Activated CD8-positive, alpha-beta memory T cell treated with anti-CD3 and anti-CD28 coated beads, Interleukin-2, amount 50 U/mL, for 1 hour (primary cell): ENCODE measurements around the gene MRPS23.

ENCODE experiments used
- DNase-seq: peaks from one replicate; pipeline ENCODE4 v3.0.0-alpha.2; 2020; ENCODE audit errors: extremely low read depth

The MRPS23 gene

GRCh38 chr17:57849874-57850754 lies at the start of gene MRPS23:
Gene MRPS23 (minus strand): TSS chr17:57850044. CDS start chr17:57850010, 34 bp downstream.
- DNase-seq = peak; percentile 92

GRCh38 chr17:57899391-57899790 lies 49.5 kb upstream of the MRPS23 start:
- DNase-seq = no peak

GRCh38 chr17:57898487-57899311 lies 48.9 kb upstream of the MRPS23 start:
- DNase-seq = no peak

GRCh38 chr17:57895382-57896060 lies 45.7 kb upstream of the MRPS23 start:
- DNase-seq = no peak

- no peak for DNase-seq
Measured at GRCh38 chr17:57894848-57895247, 45.0 kb upstream of the MRPS23 start.

GRCh38 chr17:57892820-57893595 lies 43.2 kb upstream of the MRPS23 start:
- DNase-seq = no peak

GRCh38 chr17:57892146-57892819 lies 42.4 kb upstream of the MRPS23 start:
- DNase-seq = peak; percentile 22

- no peak for DNase-seq
Measured at GRCh38 chr17:57890857-57891232, 41.0 kb upstream of the MRPS23 start.

- DNase-seq = no peak
Measured at GRCh38 chr17:57889892-57890856, 40.3 kb upstream of the MRPS23 start.

- DNase-seq = no peak
Measured at GRCh38 chr17:57889252-57889651, 39.4 kb upstream of the MRPS23 start.

- no peak for DNase-seq
Measured at GRCh38 chr17:57888311-57889216, 38.7 kb upstream of the MRPS23 start.

- no peak for DNase-seq
Measured at GRCh38 chr17:57887161-57887560, 37.3 kb upstream of the MRPS23 start.

GRCh38 chr17:57886020-57886419 lies 36.2 kb upstream of the MRPS23 start:
- DNase-seq = no peak

- DNase-seq = no peak
Measured at GRCh38 chr17:57885148-57885915, 35.5 kb upstream of the MRPS23 start.

GRCh38 chr17:57881783-57882351 lies 32.0 kb upstream of the MRPS23 start:
- DNase-seq = no peak

GRCh38 chr17:57881143-57881542 lies 31.3 kb upstream of the MRPS23 start:
- DNase-seq = no peak

- DNase-seq = no peak
Measured at GRCh38 chr17:57880086-57880456, 30.2 kb upstream of the MRPS23 start.
